ENCODE data around the gene PRRT3. TPM values are rescaled to one million over a fixed set of nuclear protein-coding genes. Genes with fewer than 3 reads are reported as not detected.

PRRT3 gene
- total and polyA plus RNA-seq, 2 of the 13 experiments (the other 11 are each of a cell fraction or from before 2014, with no cell fraction given), result 0.22 to 0.44 TPM

DNA sequence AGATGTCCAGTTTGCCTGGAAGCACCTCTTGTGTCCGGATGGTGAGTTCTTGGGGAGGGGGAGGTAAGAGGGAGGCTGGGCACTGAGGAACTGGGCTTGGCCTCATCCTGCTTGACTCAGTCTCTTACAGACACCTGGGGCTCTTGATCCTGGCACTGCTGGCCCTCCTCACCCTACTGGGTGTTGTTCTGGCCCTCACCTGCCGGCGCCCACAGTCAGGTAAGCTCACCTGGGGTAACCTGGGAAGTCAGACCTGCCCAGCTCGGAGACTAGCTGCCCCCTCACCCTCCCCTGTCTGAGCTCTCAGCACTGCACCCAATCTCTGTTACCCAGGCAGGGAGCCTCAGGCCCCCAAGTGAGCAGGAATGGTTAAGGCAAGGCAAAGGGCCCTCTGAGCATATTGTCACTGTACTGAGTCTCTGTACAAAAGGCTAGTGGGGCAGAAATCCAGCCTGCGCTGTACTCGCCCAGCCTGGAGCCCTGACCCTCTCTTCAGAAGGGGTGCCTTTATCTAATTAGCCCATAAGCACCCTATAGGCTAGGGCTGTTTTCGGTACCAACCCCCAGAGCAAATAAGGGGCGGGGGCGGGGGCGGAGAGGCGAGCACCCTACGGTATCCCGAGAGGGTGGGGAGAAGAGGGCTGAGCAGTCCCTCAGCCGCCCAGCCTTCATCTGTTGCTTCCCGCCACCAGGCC lies 37.5 kb downstream of the PRRT3 start (continued):
- TF ChIP-seq, protein P1, sequence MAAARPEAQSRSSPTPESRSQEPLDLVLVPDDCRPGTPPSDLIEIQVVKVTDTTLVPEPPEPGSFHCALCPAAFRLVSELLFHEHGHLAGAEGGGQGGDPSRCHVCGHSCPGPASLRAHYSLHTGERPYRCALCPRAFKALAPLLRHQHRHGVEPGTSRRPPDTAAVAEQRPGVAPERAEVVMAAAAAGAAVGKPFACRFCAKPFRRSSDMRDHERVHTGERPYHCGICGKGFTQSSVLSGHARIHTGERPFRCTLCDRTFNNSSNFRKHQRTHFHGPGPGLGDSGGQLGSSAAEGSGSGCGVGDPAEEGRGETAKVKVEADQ (CRISPR knock-in tag; IDR thresholded peaks at IDR 0.05; ENCODE audit: borderline replicate concordance), result no peak
- TF ChIP-seq, protein P2, sequence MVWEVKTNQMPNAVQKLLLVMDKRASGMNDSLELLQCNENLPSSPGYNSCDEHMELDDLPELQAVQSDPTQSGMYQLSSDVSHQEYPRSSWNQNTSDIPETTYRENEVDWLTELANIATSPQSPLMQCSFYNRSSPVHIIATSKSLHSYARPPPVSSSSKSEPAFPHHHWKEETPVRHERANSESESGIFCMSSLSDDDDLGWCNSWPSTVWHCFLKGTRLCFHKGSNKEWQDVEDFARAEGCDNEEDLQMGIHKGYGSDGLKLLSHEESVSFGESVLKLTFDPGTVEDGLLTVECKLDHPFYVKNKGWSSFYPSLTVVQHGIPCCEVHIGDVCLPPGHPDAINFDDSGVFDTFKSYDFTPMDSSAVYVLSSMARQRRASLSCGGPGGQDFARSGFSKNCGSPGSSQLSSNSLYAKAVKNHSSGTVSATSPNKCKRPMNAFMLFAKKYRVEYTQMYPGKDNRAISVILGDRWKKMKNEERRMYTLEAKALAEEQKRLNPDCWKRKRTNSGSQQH (CRISPR knock-in tag; IDR thresholded peaks at IDR 0.05; ENCODE audit: low read depth), result peak; percentile 30; the same call in 1 of the 2 replicates
- TF ChIP-seq, protein P3, sequence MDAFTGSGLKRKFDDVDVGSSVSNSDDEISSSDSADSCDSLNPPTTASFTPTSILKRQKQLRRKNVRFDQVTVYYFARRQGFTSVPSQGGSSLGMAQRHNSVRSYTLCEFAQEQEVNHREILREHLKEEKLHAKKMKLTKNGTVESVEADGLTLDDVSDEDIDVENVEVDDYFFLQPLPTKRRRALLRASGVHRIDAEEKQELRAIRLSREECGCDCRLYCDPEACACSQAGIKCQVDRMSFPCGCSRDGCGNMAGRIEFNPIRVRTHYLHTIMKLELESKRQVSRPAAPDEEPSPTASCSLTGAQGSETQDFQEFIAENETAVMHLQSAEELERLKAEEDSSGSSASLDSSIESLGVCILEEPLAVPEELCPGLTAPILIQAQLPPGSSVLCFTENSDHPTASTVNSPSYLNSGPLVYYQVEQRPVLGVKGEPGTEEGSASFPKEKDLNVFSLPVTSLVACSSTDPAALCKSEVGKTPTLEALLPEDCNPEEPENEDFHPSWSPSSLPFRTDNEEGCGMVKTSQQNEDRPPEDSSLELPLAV (CRISPR knock-in tag; conservative IDR thresholded peaks at IDR 0.05; ENCODE audit: low read depth), result no peak
- TF ChIP-seq ZNF256 (CRISPR knock-in tag; conservative IDR thresholded peaks at IDR 0.05) (0 out of 2 replicates have a peak, but pooled peaks have one; percentile 76), REL (CRISPR knock-in tag; conservative IDR thresholded peaks at IDR 0.05) (0 out of 2 replicates have a peak, but pooled peaks have one; percentile 18), TAF1 (CRISPR knock-in tag; IDR thresholded peaks at IDR 0.05) (peak; percentile 31; the same call in 1 of the 2 replicates), ZNF546 (CRISPR knock-in tag; conservative IDR thresholded peaks at IDR 0.05) (no peak), FOXK1 (CRISPR knock-in tag; IDR thresholded peaks at IDR 0.05; ENCODE audit: borderline replicate concordance, low read depth) (no peak), HOXA5 (CRISPR knock-in tag; IDR thresholded peaks at IDR 0.05) (0 out of 2 replicates have a peak, but pooled peaks have one; percentile 20), HOXA7 (CRISPR knock-in tag; IDR thresholded peaks at IDR 0.05) (peak; percentile 48; the same call in 1 of the 2 replicates), HNRNPL (IDR thresholded peaks at IDR 0.05; ENCODE audit: low read depth, low read length) (0 out of 2 replicates have a peak, but pooled peaks have one; percentile 35), SP5 (CRISPR knock-in tag; IDR thresholded peaks at IDR 0.05; ENCODE audit: borderline replicate concordance, low read depth) (peak; percentile 40; the same call in 1 of the 2 replicates), MAF1 (CRISPR knock-in tag; IDR thresholded peaks at IDR 0.05; ENCODE audit: borderline replicate concordance) (no peak), FOSL1 (CRISPR knock-in tag; IDR thresholded peaks at IDR 0.05; ENCODE audit: borderline replicate concordance) (peak; percentile 28; the same call in 1 of the 2 replicates), ZNF879 (CRISPR knock-in tag; IDR thresholded peaks at IDR 0.05) (no peak), ZBTB42 (CRISPR knock-in tag; IDR thresholded peaks at IDR 0.05) (0 out of 2 replicates have a peak, but pooled peaks have one; percentile 62), ZNF143 (CRISPR knock-in tag; IDR thresholded peaks at IDR 0.05) (peak; percentile 38; the same call in 1 of the 2 replicates), ZNF225 (CRISPR knock-in tag; IDR thresholded peaks at IDR 0.05) (no peak)
- TF ChIP-seq, protein P4, sequence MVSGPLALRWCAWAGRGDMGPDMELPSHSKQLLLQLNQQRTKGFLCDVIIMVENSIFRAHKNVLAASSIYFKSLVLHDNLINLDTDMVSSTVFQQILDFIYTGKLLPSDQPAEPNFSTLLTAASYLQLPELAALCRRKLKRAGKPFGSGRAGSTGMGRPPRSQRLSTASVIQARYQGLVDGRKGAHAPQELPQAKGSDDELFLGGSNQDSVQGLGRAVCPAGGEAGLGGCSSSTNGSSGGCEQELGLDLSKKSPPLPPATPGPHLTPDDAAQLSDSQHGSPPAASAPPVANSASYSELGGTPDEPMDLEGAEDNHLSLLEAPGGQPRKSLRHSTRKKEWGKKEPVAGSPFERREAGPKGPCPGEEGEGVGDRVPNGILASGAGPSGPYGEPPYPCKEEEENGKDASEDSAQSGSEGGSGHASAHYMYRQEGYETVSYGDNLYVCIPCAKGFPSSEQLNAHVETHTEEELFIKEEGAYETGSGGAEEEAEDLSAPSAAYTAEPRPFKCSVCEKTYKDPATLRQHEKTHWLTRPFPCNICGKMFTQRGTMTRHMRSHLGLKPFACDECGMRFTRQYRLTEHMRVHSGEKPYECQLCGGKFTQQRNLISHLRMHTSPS (CRISPR knock-in tag; IDR thresholded peaks at IDR 0.05; ENCODE audit: low read depth), result peak; percentile 41; the same call in 1 of the 2 replicates
- TF ChIP-seq, protein P5, sequence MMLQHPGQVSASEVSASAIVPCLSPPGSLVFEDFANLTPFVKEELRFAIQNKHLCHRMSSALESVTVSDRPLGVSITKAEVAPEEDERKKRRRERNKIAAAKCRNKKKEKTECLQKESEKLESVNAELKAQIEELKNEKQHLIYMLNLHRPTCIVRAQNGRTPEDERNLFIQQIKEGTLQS (CRISPR knock-in tag; IDR thresholded peaks at IDR 0.05), result no peak
- TF ChIP-seq, protein P6, sequence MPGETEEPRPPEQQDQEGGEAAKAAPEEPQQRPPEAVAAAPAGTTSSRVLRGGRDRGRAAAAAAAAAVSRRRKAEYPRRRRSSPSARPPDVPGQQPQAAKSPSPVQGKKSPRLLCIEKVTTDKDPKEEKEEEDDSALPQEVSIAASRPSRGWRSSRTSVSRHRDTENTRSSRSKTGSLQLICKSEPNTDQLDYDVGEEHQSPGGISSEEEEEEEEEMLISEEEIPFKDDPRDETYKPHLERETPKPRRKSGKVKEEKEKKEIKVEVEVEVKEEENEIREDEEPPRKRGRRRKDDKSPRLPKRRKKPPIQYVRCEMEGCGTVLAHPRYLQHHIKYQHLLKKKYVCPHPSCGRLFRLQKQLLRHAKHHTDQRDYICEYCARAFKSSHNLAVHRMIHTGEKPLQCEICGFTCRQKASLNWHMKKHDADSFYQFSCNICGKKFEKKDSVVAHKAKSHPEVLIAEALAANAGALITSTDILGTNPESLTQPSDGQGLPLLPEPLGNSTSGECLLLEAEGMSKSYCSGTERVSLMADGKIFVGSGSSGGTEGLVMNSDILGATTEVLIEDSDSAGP (CRISPR knock-in tag; IDR thresholded peaks at IDR 0.05; ENCODE audit: borderline replicate concordance), result peak; percentile 29; the same call in 1 of the 2 replicates

Measured in HepG2 (cell line).